ENCODE measurements around the gene ERFL. TPM values are rescaled to one million over a fixed set of nuclear protein-coding genes. Genes with fewer than 3 reads are reported as not detected.

Gene ERFL
- total and polyA plus RNA-seq, 2 experiments from 2014 or later = 0.69 TPM; not detected in 1

GRCh38 chr19:41908724-41909464, 19.4 kb downstream of the ERFL start:
- no peak for DNase-seq (ENCODE audit: low spot score)
- no peak overlapping the region for H2AFZ ChIP-seq
- Mint-ChIP-seq H3K27ac (no peak overlapping the region), H3K4me1 (peaks cover 20% of the 10 kb centered on the region), H3K36me3 (ENCODE audit: low read depth) (peaks cover 19% of the 10 kb centered on the region), H3K9me3 (peaks cover 3% of the 10 kb centered on the region; the same call in 1 of the 3 replicates), H3K27me3 (ENCODE audit: insufficient read depth, low read depth, poor library complexity) (peaks cover 52% of the 10 kb centered on the region), H3K4me3 (no peak overlapping the region)
- TF ChIP-seq CTCF (conservative IDR thresholded peaks at IDR 0.05; ENCODE audit: low read depth in 2 of 2) (no peak), ETS1 (IDR thresholded peaks at IDR 0.05) (no peak), ZNF114 (CRISPR knock-in tag; IDR thresholded peaks at IDR 0.05) (no peak), REST (IDR thresholded peaks at IDR 0.05; ENCODE audit: unreplicated experiment) (no peak), EZH2 (IDR thresholded peaks at IDR 0.05; ENCODE audit: low read depth, unreplicated experiment) (no peak)
- no peaks in the 10 kb centered on the region for H3K9me2 ChIP-seq (ENCODE audit: insufficient read depth)
- ATAC-seq = no peak
- no peak overlapping the region for H3K4me3 ChIP-seq
- H3K4me2 ChIP-seq = no peak overlapping the region
- H3K27ac ChIP-seq (ENCODE audit: low read depth) = no peak overlapping the region
- peaks cover 3% of the 10 kb centered on the region; the same call in 1 of the 2 replicates for H3K36me3 ChIP-seq (ENCODE audit: insufficient read depth)
- H3K4me1 ChIP-seq (ENCODE audit: insufficient read depth) = no peaks in the 10 kb centered on the region; the same call in 1 of the 2 replicates
- no peaks in the 10 kb centered on the region for H3K79me2 ChIP-seq (replicated peaks; ENCODE audit: insufficient read depth)
- no peaks in the 10 kb centered on the region for H3F3A ChIP-seq (replicated peaks; ENCODE audit: low read depth)
- H4K20me1 ChIP-seq (replicated peaks; ENCODE audit: insufficient read depth) = no peaks in the 10 kb centered on the region; the same call in 1 of the 2 replicates
- H3K27me3 ChIP-seq (ENCODE audit: insufficient read depth) = peaks cover 53% of the 10 kb centered on the region

GRCh38 chr19:41907994-41908615, 20.1 kb downstream of the ERFL start:
- no peak for ATAC-seq
- Histone ChIP-seq H3K27me3 (ENCODE audit: insufficient read depth) (peaks cover 45% of the 10 kb centered on the region), H3K4me1 (ENCODE audit: insufficient read depth) (no peaks in the 10 kb centered on the region; the same call in 1 of the 2 replicates), H3K36me3 (ENCODE audit: insufficient read depth) (peaks cover 3% of the 10 kb centered on the region; the same call in 1 of the 2 replicates), H3K4me2 (no peak overlapping the region), H3K27ac (ENCODE audit: low read depth) (no peak overlapping the region), H2AFZ (no peak overlapping the region), H4K20me1 (replicated peaks; ENCODE audit: insufficient read depth) (no peaks in the 10 kb centered on the region; the same call in 1 of the 2 replicates), H3K9me2 (ENCODE audit: insufficient read depth) (no peaks in the 10 kb centered on the region), H3F3A (replicated peaks; ENCODE audit: low read depth) (no peaks in the 10 kb centered on the region), H3K79me2 (replicated peaks; ENCODE audit: insufficient read depth) (no peaks in the 10 kb centered on the region), H3K4me3 (no peak overlapping the region)
- H3K4me1 Mint-ChIP-seq = peaks cover 20% of the 10 kb centered on the region
- peaks cover 46% of the 10 kb centered on the region for H3K27me3 Mint-ChIP-seq (ENCODE audit: insufficient read depth, low read depth, poor library complexity)
- no peak overlapping the region for H3K4me3 Mint-ChIP-seq
- DNase-seq (ENCODE audit: low spot score) = no peak
- no peak overlapping the region for H3K27ac Mint-ChIP-seq
- peaks cover 3% of the 10 kb centered on the region; the same call in 1 of the 3 replicates for H3K9me3 Mint-ChIP-seq
- peaks cover 26% of the 10 kb centered on the region for H3K36me3 Mint-ChIP-seq (ENCODE audit: low read depth)
- no peak for TF ChIP-seq ETS1 (IDR thresholded peaks at IDR 0.05)
- TF ChIP-seq POLR2AphosphoS5 (IDR thresholded peaks at IDR 0.05; ENCODE audit: low read depth) = no peak
- no peak for TF ChIP-seq EZH2phosphoT487 (IDR thresholded peaks at IDR 0.05; ENCODE audit: unreplicated experiment)
- no peak for TF ChIP-seq CREB1 (CRISPR knock-in tag; IDR thresholded peaks at IDR 0.05; ENCODE audit: low read depth)
- TF ChIP-seq REST (IDR thresholded peaks at IDR 0.05; ENCODE audit: unreplicated experiment) = no peak
- no peak for TF ChIP-seq ZNF331 (CRISPR knock-in tag; IDR thresholded peaks at IDR 0.05; ENCODE audit: low read depth)
- no peak for TF ChIP-seq ZNF114 (CRISPR knock-in tag; IDR thresholded peaks at IDR 0.05)
- no peak for TF ChIP-seq EZH2 (IDR thresholded peaks at IDR 0.05; ENCODE audit: low read depth, unreplicated experiment)

Measured in GM23338 (cell line).